GM19455 (cell line): ENCODE results near the gene ZFAND2B.
A peak's percentile ranks its signal among the peaks of the same experiment; 100 is the strongest.
"Not testable (repeated sequence)": the region's sequence is repeated elsewhere in the genome, so short reads cannot be mapped to it uniquely, and the experiment has no call there.

Source experiments
- ATAC-seq: cut with Tn5 transposase; IDR thresholded peaks from one replicate; pipeline ENCODE4 v1.9.1; 2021; ENCODE audit not compliant: unreplicated experiment

Gene ZFAND2B

GRCh38 chr2:219250049-219250781 lies 43.6 kb downstream of the ZFAND2B start:
- ATAC-seq = no peak

GRCh38 chr2:219251656-219252055 lies 45.1 kb downstream of the ZFAND2B start:
- ATAC-seq = no peak

GRCh38 chr2:219252084-219252483 lies 45.5 kb downstream of the ZFAND2B start:
- ATAC-seq = no peak

GRCh38 chr2:219252570-219252899 lies 46.0 kb downstream of the ZFAND2B start:
- ATAC-seq = no peak

GRCh38 chr2:219252900-219253752 lies 46.5 kb downstream of the ZFAND2B start, which contains the start of gene TUBA4B:
TSS of gene TUBA4B (plus strand) at chr2:219253243. CDS start at chr2:219253408, 165 bp downstream.
- ATAC-seq = peak; percentile 28

- peak; percentile 56 for ATAC-seq
These were observed 47.4 kb downstream of the ZFAND2B start, which contains the start of gene TUBA4A for GRCh38 chr2:219253753-219254589. TSS of gene TUBA4A (minus strand) at chr2:219253918. CDS start at chr2:219253858, 60 bp downstream.

GRCh38 chr2:219254590-219255201 lies 48.1 kb downstream of the ZFAND2B start:
- ATAC-seq = peak; percentile 7

GRCh38 chr2:219258942-219259341 lies 52.4 kb downstream of the ZFAND2B start:
- not testable (repeated sequence) for ATAC-seq
